ENCODE data around the gene TRIM8. TPM values are rescaled to one million over a fixed set of nuclear protein-coding genes. Genes with fewer than 3 reads are reported as not detected.

TRIM8 gene
- total RNA-seq, 1 experiment from 2014 or later = 91.6 TPM

DNA sequence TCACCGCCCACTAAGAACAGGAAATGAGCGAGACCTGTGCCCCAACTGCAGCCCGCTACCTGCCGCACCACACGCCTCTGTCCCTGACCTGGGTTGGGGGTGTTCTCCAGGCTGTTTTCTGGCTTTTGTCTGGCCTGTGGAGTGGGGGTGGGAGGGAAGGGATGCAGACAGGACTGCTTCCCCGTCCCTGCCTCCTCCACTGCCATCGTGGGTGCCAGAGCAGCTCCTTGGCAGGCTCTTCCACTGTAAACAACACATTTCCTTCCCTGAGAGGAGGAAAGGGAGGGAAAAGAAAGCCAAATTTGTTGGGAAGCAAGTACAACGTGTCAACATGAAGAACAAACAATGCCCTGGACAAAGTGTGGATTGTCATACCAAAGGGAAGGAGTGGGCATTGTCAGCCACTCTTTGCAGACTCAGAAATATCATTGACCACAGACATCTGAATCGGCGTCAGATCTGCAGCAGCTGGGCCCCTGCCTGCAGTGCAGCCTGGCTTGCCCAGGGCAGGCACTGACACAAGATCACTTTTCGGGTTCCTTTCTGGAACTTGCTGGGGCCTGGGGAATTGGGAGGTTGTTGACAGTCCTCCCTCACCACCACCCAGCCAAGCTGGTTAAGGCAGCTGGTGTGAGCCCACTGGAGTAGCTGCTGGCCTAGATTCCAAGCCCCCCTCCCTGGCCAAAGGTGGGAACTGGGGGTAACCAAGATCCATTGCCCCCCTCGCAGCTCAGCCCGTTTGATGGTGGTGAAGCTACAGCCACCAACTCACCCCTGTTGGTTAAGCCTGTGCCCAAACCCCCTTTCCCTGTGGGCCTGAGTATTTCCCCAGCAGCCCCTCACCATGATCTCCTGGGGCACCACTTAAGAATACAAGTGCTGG lies 22.6 kb upstream of the TRIM8 start:
- no peaks in the 10 kb centered on the region for H4K20me1 ChIP-seq (ENCODE audit: insufficient read depth)
- no peaks in the 10 kb centered on the region for H3K9me2 ChIP-seq (ENCODE audit: insufficient read depth)
- H3K27me3 ChIP-seq (ENCODE audit: insufficient read depth, low read length) = no peaks in the 10 kb centered on the region
- no TSS peak for BruUV-seq (replicated peaks)
- DNase-seq (ENCODE audit: low read depth, low spot score) = no peak
- intact Hi-C loops (cut with micrococcal nuclease) = no loop called here
- no peak for ATAC-seq
- TF ChIP-seq, protein P1, sequence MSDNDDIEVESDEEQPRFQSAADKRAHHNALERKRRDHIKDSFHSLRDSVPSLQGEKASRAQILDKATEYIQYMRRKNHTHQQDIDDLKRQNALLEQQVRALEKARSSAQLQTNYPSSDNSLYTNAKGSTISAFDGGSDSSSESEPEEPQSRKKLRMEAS (IDR thresholded peaks at IDR 0.05) = no peak
- TF ChIP-seq RAD21 (IDR thresholded peaks at IDR 0.05; ENCODE audit: low read depth) (no peak), ELF1 (IDR thresholded peaks at IDR 0.05; ENCODE audit: borderline replicate concordance, low read depth) (no peak), ZFX (IDR thresholded peaks at IDR 0.05) (no peak), CTCF (IDR thresholded peaks at IDR 0.05 in 2 of 3, conservative IDR thresholded peaks at IDR 0.05 in 1 of 3; ENCODE audit: borderline replicate concordance in 1 of 3, insufficient read depth in 1 of 3, low read depth in 2 of 3, low read length in 2 of 3) (no peak), FOSL1 (IDR thresholded peaks at IDR 0.05; ENCODE audit: low read depth) (no peak), EZH2phosphoT487 (IDR thresholded peaks at IDR 0.05; ENCODE audit: borderline replicate concordance) (no peak)
- TF ChIP-seq, protein P2, sequence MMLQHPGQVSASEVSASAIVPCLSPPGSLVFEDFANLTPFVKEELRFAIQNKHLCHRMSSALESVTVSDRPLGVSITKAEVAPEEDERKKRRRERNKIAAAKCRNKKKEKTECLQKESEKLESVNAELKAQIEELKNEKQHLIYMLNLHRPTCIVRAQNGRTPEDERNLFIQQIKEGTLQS (IDR thresholded peaks at IDR 0.05) = no peak
- no peaks in the 10 kb centered on the region for H3K79me2 ChIP-seq (ENCODE audit: insufficient read depth, low read length)
- H2AFZ ChIP-seq (ENCODE audit: low read depth, low read length, poor library complexity, severe bottlenecking) = no peak overlapping the region
- peaks cover 0 to 6% of the 10 kb centered on the region in 2 experiments; a peak in 1 of 4 replicates for H3K4me1 ChIP-seq (ENCODE audit: control insufficient read depth in 1 of 2, insufficient read depth in 2 of 2, low read length in 2 of 2)
- H3K4me2 ChIP-seq (ENCODE audit: low read length) = no peak overlapping the region
- H3K9me3 ChIP-seq (ENCODE audit: control insufficient read depth in 1 of 2, insufficient read depth in 1 of 2, low read depth in 1 of 2, low read length in 2 of 2) = no peaks in the 10 kb centered on the region
- H3K4me3 ChIP-seq (replicated peaks in 1 of 2; ENCODE audit: low read depth in 1 of 2, low read length in 2 of 2) = no peak overlapping the region
- CTCF ChIA-PET = no interaction called here
- no peak overlapping the region for H3K9ac ChIP-seq (ENCODE audit: low read length)
- 0 out of 4 replicates have a peak, but pooled peaks cover 0 to 3% of the 10 kb centered on the region in 2 experiments for H3K36me3 ChIP-seq (ENCODE audit: control insufficient read depth in 1 of 2, insufficient read depth in 2 of 2, low read length in 2 of 2)
- RAD21 ChIA-PET (ENCODE audit: low non-redundant PET in 1 of 2, low total read pairs in 2 of 2, uncharacterized antibody in 2 of 2, unreplicated experiment in 2 of 2) = no interaction called here
- POLR2A ChIA-PET = no interaction called here
- H3K27ac ChIP-seq (ENCODE audit: low read depth, low read length) = no peak overlapping the region
